ENCODE data around the gene REPS1. TPM values are rescaled to one million over a fixed set of nuclear protein-coding genes. Genes with fewer than 3 reads are reported as not detected.

Gene REPS1
- total RNA-seq, 1 donor from 2014 or later = 36.7 TPM

DNA sequence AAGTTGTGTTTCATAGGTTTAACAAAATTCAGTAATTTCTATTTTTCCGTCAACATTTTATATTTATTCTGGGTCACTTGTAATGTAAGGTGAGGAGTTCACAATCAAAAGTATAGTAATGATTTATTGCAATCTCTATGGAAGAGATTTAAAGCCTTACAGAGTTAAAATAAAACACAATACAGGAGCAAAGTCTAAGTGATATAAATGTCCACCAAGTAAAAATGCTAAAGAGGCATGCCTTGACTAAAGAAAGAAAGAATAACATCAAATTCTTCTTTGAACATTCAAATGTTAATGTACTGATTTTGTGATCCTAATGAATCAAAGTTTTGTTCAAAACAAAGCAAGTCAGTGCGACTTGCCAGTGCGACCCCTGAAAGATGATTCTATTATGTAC is 61.5 kb downstream of the REPS1 start:
- DNase-seq (ENCODE audit: low spot score) = no peak

DNA sequence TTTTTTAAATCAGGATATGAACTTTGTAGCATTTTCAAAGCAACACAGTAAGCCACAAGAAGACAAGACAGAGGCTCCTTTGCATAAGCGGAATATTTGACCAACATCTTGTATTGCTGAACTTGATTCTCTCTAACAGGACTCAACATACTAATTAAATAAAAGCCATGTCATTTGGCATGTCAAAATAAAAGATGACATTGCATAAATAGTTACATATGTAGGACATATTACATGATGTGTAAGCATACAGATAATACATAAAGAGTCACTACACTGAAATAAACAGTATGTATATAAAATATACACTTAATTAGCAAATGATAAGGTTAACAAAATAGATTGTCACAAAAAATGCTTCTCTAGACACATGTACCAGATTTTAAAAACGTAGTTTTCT is 62.2 kb downstream of the REPS1 start:
- DNase-seq (ENCODE audit: low spot score) = no peak

DNA sequence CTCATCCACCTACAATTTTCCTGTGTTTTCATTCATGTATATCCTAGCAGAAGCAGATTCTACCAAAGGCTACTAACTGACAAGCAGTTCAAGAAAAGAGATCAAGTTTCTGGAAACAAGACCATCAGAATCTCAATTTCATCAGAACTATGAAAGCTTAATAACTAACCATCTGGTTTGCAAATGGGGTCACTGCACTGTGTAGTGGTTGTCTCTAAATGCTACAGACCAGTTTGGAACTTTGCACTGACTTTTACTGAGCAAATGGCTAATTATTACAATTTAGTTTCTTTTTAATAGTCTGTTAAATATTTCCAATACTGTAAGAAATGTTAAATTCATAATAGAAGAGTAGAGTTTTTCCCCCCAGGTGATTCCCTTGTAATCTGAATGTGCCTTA is 64.5 kb downstream of the REPS1 start:
- DNase-seq (ENCODE audit: low spot score) = no peak

DNA sequence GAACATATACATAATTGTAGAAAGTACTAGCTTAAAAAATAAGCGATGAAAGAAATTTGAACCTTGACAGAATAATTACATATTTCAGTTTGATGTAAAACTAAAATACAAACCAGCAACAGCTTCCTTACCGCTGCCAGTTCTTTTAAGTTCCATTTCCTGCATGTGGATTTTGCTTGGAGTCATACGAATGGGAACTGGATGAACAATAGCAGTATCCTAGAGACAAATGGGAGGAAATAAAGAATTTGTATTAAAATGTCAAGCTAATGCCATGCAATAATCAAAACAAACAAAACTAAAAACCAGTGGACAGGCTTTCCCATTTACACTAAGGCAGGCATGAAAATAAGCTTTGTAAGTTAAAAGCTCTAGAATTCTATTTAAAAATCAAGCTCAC is 67.1 kb downstream of the REPS1 start:
- no peak for DNase-seq (ENCODE audit: low spot score)

DNA sequence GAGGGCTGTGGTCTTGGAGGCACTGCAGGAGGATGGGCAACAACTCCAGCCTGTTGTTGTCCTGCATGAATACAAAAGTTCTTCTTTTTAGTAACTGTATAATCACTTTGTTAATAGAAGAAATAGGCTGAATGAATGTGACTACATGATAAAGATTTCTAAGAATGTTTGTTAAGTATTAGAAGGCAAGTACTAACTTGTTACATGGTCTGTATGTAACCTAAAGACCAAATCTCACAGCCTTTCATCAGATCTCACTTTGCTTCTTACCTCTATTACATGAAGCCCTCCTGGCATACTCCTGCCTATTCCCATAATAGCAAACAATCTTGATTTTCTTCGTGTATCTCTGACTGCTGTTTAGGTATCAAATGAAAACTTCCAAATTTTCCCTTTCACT is 73.4 kb downstream of the REPS1 start:
- DNase-seq (ENCODE audit: low spot score) = no peak

DNA sequence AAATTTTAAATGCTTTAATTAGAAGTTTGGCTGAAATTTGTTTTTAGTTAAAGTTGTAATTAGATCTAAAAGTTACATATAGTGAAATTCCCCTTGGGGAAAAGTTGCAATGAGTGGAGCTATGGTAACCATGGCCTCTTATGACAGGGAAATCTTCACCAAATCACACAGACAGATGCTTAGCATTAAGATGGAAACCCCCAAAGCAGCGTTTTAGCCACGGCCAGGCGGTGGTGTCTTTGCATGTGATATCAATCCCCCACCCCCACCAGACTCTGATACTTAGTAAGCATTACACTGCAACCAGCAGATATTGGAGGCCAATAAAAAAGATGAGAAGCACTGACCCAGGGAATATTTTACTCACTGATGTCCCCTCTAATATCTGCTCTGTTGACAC is 75.7 kb downstream of the REPS1 start:
- DNase-seq (ENCODE audit: low spot score) = no peak

DNA sequence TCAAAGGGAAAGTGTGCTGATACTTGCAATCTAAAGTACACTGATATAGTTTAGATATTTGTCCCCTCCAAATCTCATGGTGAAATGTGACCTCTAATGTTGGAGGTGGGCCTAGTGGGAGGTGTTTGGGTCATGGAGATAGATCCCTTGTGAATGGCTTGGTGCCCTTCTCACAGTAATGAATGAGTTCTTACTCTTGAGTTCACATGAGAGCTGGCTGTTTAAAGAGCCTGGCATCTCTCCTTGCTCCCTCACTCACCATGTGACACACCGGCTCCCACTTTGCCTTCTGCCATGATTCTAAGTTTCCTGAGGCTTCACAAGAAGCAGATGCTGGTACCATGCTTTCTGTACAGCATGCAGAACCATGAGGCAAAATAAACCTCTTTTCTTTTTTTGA is 78.1 kb downstream of the REPS1 start:
- DNase-seq (ENCODE audit: low spot score) = no peak

DNA sequence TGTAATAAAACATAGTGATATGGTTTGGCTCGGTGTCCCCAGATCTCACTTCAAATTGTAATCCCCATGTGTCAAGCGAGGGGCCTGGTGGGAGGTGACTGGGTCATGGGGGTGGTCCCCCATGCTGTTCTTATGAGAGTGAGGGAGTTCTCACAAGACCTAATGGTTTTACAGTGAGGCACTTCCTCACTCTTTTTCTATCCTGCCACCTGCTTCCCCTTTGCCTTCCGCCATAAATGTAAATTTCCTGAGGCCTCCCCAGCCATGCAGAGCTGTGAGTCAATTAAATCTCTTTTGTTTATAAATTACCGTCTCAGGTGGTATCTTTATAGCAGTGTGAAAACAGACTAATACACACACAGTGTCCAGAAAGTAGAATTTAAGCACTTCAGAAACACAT is 78.5 kb downstream of the REPS1 start:
- DNase-seq (ENCODE audit: low spot score) = no peak

DNA sequence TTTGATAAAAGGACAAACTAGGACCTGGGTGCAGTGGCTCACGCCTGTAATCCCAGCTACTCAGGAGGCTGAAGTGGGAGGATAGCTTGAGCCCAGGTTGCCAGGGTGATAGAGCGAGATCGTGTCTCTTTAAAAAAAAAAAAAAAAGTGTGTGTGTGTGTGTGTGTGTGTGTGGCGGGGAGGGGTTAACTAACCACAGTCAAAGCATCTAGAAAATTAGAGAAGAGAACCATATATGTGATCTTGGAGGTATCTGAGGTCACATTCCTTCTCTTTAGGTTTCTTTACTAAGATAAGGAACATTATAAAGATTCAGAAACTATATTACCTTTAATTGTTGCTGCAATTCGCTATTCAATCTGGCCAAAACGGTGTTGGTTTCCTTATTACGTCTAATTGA is 80.9 kb downstream of the REPS1 start:
- no peak for DNase-seq (ENCODE audit: low spot score)

DNA sequence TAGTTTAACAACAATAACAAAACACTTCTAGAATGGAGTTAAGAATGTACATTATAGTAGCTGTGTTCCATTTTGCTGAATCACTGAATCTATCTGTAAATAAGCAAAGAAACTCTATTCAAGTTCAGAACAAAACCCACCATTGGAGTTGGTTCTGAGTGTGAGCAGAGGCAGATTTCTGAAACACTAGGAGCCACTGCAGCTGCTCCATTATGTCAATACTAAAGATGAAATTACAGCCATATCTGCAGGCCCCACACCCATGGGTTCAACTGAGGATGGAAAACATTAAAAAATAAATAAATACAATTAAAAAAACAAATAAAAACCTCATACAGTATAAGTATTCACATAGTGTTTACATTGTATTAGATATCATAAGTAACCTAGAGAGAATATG is 91.0 kb downstream of the REPS1 start:
- DNase-seq (ENCODE audit: low spot score) = no peak

DNA sequence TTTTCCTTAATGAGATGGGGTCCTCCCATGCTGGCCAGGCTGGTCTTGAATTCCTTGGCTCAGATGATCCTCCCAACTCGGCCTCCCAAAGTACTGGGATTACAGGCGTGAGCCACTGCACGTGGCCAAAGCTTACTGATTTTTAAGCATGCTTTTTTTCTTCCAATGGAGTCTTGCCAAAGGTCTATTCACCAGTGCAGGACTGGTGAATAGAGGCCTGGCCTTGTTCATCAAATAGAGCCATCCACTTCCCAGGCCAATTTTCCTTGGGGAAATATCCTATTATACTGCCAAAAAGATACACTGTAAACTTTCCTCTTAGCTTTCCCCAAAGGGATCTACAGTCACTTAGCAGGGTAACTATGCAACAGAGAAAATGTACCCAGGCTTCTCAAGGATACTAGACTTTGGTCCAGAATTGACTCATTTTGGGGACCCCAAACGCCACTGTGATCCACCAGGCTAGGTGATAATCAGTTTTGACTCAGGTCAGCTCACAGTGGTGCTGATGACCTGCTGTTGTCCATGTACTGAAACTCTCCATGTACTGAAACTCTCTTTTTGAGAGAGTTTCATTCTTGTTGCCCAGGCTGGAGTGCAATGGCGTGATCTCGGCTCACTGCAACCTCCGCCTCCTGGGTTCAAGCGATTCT is 91.8 kb downstream of the REPS1 start:
- DNase-seq (ENCODE audit: low spot score) = no peak

DNA sequence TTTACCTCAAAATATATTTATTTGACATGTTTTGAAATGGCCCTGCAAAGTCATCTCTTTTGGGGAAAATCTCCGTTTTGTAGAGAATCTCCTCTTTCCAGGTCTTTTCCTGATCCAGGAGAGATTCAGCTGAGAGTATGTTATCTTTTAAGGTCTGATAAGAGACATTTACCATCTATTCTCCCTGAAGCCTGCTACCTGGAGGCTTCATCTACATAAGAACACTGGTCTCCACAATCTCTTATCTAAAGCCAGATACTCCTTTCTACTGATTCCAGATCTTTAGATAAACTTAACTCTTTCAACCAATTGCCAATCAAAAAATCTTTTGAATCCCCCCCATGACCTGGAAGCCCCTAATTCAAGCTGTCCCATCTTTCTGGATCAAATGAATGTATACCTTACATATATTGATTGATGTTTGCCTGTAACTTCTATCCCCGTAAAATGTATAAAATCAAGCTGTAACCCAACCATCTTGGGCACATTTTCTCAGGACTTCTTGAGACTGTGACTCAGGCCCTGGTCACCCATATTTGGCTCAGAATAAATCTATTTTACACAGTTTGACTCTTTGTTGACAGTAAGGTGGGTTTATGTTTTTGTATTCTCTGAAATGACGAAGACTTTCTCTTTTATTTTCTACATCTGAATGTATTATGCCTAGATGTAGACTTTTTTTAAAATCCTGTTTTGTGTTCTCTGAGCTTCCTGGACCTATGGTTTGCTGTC is 96.6 kb downstream of the REPS1 start:
- no peak for DNase-seq (ENCODE audit: low spot score)

DNA sequence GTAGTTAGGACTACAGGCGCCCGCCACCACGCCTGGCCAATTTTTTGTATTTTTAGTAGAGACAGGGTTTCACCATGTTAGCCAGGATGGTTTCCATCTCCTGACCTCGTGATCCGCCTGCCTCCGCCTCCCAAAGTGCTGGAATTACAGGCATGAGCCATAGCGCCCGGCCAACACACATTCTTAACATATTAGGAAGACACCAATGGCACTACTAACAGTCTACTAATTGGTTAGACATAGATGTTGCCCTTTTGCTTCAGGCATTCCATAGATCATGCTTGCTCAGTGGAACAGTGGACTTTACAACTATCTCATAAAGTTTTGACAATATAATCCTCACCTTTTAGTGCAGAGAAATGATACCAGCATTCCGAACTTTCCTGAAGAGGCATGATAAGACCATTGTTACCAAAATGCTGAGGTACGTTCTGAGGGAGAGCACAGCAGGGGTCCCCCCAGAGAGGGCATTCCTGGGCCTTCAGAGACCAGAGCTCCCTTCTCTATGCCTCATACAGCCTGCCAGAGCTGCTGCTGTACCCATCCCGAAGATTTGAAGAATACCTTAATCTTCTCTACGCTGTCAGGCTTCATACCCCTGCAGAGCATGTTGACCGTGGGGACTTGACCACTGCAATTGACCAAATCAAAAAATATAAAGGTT is 102.8 kb downstream of the REPS1 start:
- DNase-seq (ENCODE audit: low spot score) = no peak

DNA sequence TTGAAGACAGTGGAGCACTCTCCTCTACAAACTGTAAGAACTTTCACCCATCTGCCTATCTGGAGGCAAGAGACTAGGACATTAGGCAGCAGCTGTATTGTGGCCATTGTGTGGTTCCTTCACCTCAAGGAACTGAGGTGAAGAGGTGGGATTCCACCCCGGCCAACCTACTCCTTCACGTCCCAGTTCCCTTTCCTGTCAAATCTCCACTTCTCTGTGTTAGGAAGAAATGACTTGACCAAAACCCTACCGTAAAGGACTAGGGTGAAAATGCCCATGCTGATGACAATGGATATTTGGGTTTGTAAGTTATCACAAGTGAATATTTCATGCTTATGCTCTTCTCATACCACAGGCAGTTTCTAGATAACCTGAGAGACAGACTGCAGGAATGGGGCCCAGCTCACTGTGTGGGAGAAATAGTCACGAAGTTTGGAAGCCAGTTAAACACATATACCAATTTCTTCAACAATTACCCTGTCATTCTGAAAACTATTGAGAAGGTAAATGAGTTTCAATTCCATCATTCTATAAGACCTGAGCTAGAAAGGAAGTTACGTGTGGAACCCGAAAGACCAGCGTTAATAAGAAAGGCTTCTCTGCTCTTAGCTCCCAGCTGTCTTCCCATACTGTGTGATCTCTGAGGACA is 105.6 kb downstream of the REPS1 start:
- no peak for DNase-seq (ENCODE audit: low spot score)

DNA sequence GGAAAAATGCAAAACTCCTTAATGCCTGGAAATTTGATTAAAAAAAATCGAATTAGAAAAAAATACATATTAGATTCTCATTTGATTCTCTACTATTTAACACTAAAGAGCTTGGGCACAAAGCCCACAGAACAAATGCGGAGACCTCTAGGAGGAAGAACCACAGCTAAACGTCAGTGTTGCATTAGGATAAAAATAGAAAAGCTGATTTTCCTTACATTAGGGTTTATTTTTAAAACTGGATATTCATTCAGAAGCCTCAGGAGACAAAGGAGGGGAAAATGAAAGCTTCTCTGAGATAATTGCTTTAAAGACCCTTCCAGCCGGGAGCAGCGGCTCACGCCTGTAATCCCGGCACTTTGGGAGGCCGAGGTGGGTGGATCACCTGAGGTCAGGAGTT is 114.9 kb downstream of the REPS1 start:
- DNase-seq (ENCODE audit: low spot score) = no peak

DNA sequence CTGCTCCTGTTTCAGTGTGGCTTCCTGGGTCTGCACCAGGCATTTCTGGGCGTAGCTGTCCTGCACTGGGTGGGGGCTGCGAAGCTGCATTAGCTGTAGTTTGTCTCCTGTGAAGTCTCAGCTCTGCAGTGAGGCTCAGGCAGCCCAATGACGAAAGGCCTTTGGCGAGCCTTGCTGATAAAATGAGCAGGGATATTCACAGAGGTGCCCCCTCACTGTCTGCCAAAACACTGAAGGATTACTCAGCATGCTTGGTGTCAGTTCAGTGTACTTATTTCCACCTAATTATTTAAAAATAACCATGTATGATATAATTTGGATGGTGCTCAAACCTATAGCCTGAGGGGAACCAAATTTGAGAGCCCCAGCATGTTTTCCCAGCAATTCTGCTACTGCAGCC is 118.7 kb downstream of the REPS1 start:
- DNase-seq (ENCODE audit: low spot score) = peak; percentile 12

DNA sequence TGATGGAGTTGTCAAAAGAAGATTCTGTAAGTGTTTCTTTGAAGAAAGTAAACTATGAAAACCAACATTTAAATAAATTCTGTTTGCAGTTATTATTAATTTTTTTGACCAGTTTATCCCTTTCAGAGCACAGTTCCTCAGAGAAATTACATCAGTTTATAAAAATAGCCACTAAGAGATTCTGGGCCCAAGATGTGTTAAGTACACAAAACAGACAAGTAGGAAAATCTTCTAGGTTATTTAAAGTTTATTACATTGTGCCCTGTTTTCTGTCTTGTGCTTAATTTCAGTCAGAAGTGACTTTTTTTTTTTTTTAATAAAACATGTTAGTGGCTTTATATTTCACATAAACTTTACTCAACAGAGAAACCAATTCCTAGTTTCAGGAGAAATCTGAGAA is 119.9 kb downstream of the REPS1 start:
- DNase-seq (ENCODE audit: low spot score) = no peak

DNA sequence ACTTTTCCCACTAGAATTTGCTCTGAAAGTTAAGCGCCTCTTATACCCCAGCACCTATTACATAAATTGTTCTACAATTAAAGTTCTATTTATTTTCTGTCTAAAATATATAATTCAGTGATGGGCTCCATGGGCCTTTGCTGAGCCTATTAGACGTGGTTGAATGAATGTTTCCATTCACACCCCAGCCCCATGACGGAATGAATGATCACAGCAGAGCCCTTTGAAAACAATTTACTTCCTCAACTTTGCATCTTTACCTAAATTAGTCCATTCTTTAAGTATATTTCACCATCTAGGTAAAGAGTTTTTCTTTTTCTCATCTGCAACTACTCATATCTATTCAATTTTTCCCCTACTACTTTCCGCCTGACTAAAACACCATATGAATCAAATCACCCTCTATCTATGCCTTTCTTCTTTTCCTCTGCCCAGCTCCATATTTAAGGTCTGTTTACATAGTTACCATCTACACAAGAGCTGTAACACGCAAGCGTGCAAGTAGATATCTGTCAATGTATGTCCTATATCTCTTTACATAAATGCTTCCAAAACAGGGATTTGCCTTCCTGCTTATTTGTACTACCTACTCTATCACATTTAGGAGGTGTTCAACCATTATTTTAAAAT is 122.5 kb downstream of the REPS1 start:
- DNase-seq (ENCODE audit: low spot score) = no peak

DNA sequence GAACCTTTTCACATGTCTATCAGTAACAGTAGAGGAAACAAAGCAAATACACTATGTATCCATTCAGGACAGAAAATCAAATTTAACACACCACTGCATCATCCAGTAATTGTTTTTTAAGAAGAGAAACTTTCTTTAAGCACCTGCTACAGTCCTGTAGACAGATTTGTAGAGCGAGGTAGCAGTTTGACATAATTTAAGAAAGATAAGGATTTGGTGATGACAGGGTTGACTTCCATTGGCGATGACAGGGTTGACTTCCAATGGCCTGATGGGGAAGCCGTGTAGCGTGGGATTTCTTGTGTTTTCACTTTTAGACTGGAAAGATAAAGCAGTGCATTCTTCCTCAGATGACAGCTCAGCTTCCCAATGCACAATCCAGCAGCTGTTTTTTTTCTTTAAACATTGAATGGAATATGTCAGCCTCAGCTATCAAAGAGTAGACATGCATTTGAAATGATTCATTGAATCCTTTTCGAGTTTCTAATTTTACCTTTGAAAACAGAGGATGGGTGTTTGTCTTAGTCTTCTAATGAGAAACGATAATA is 123.6 kb downstream of the REPS1 start:
- DNase-seq (ENCODE audit: low spot score) = no peak

DNA sequence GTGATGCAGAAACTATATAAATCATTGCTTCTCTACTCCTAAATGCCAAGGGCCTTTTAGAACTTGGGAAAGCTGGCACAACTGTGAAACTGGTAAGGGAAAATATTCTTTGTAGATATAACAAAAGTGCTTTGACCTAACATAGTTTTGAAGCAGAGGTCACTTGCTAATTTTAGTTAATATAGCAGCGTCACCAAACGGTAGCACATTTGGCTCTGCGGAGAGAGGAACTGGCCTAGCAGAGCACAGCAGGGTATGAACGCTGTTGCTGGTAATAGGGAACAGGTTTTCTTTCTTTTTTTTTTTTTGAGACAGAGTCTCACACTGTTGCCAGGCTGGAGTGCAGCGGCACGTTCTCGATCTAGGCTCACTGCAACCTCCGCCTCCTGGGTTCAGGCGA is 124.7 kb downstream of the REPS1 start:
- no peak for DNase-seq (ENCODE audit: low spot score)

DNA sequence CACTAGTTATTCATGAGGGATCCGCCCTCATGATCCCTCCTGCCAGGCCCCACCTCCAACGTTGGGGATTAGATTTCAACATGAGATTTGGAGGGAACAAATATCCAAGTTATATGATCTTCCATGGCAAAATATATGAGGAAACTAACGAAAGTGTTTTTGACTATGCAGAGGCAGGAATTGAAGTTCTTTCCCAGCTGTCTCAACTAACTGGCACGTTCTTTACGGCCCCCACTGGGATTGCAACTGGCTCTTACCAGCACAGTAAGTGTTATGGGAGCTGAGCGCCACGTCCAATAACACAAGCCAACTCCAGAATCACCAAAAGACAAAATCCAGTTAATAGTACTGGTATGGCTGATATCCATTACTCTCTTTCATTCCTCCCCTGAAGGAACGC is 125.6 kb downstream of the REPS1 start:
- no peak for DNase-seq (ENCODE audit: low spot score)

DNA sequence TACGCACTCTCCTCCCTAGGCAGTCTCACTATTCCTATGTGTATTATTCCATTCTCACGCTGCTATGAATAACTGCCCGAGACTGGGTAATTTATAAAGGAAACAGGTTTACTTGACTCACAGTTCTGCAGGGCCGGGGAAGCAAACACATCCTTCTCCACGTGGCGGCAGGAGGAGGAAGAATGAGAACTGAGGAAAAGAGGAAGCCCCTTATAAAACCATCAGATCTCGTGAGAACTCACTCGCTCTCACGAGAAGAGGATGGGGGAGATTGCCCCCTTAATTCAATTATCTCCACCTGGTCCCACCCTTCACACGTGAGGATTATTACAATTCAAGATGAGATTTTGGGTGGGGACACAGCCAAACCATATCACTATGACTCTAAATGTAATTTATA is 130.3 kb downstream of the REPS1 start:
- DNase-seq (ENCODE audit: low spot score) = no peak
